ENCODE measurements around the gene UBAC2.

UBAC2 gene

GRCh38 chr13:99289674-99290337 is 89.2 kb downstream of the UBAC2 start:
- no peak for DNase-seq
- intact Hi-C loops (cut with DNase I): no loop called here

GRCh38 chr13:99290894-99291293 is 90.2 kb downstream of the UBAC2 start:
- intact Hi-C loops (cut with DNase I): no loop called here
- no peak for DNase-seq

GRCh38 chr13:99293178-99293577 is 92.5 kb downstream of the UBAC2 start:
- DNase-seq: no peak
- intact Hi-C loops (cut with DNase I): no loop called here

- intact Hi-C loops (cut with DNase I): no loop called here
- DNase-seq: no peak
Measured at GRCh38 chr13:99294198-99294597, 93.5 kb downstream of the UBAC2 start.

- intact Hi-C loops (cut with DNase I): no loop called here
- DNase-seq: no peak
Measured at GRCh38 chr13:99294958-99295357, 94.3 kb downstream of the UBAC2 start.

GRCh38 chr13:99295488-99296252 is 95.0 kb downstream of the UBAC2 start:
- no peak for DNase-seq
- intact Hi-C loops (cut with DNase I): no loop called here

- intact Hi-C loops (cut with DNase I): no loop called here
- no peak for DNase-seq
Measured at GRCh38 chr13:99296398-99296797, 95.7 kb downstream of the UBAC2 start.

- intact Hi-C loops (cut with DNase I): no loop called here
- no peak for DNase-seq
Measured at GRCh38 chr13:99297331-99297730, 96.7 kb downstream of the UBAC2 start.

- intact Hi-C loops (cut with DNase I): no loop called here
- DNase-seq: no peak
Measured at GRCh38 chr13:99298056-99298455, 97.4 kb downstream of the UBAC2 start.

- no peak for DNase-seq
- intact Hi-C loops (cut with DNase I): no loop called here
Measured at GRCh38 chr13:99299256-99299919, 98.7 kb downstream of the UBAC2 start.

GRCh38 chr13:99299920-99300341 is 99.3 kb downstream of the UBAC2 start:
- intact Hi-C loops (cut with DNase I): no loop called here

GRCh38 chr13:99301056-99301838 is 100.6 kb downstream of the UBAC2 start:
- no peak for DNase-seq

More at GRCh38 chr13:99299920-99300341, 99.3 kb downstream of the UBAC2 start:
- DNase-seq: no peak

GRCh38 chr13:99301913-99302636 is 101.4 kb downstream of the UBAC2 start:
- no peak for DNase-seq
- intact Hi-C loops (cut with DNase I): no loop called here

More at GRCh38 chr13:99301056-99301838, 100.6 kb downstream of the UBAC2 start:
- intact Hi-C loops (cut with DNase I): no loop called here

- no peak for DNase-seq
- intact Hi-C loops (cut with DNase I): no loop called here
Measured at GRCh38 chr13:99302637-99303505, 102.2 kb downstream of the UBAC2 start.

GRCh38 chr13:99303863-99304521 is 103.3 kb downstream of the UBAC2 start:
- intact Hi-C loops (cut with DNase I): no loop called here
- peak in 5 of 10 donors; percentile 12 to 87 (median 21) for DNase-seq

- no peak for DNase-seq
- intact Hi-C loops (cut with DNase I): no loop called here
Measured at GRCh38 chr13:99304541-99304940, 103.9 kb downstream of the UBAC2 start.

GRCh38 chr13:99305158-99305557 is 104.5 kb downstream of the UBAC2 start:
- DNase-seq: no peak
- intact Hi-C loops (cut with DNase I): no loop called here

GRCh38 chr13:99305566-99305965 is 104.9 kb downstream of the UBAC2 start:
- intact Hi-C loops (cut with DNase I): no loop called here

GRCh38 chr13:99307247-99307646 is 106.6 kb downstream of the UBAC2 start, which contains the start of gene GPR183:
Gene GPR183 (minus strand): TSS chr13:99307399. CDS start chr13:99296145, 11,254 bp downstream.
- intact Hi-C loops (cut with DNase I): no loop called here
- DNase-seq: no peak

More at GRCh38 chr13:99305566-99305965, 104.9 kb downstream of the UBAC2 start:
- DNase-seq: no peak

Data from posterior cingulate gyrus (tissue), 11 donors.